GM21825 (cell line): ENCODE measurements around the gene MSANTD1.

Experiments used
- ATAC-seq: cut with Tn5 transposase; IDR thresholded peaks from one replicate; pipeline ENCODE4 v1.9.1; 2021; ENCODE audit warnings: mild to moderate bottlenecking, moderate library complexity; ENCODE audit not compliant: unreplicated experiment

The MSANTD1 gene

GRCh38 chr4:3286335-3287175, 37.6 kb downstream of the MSANTD1 start:
- ATAC-seq: no peak

DNA sequence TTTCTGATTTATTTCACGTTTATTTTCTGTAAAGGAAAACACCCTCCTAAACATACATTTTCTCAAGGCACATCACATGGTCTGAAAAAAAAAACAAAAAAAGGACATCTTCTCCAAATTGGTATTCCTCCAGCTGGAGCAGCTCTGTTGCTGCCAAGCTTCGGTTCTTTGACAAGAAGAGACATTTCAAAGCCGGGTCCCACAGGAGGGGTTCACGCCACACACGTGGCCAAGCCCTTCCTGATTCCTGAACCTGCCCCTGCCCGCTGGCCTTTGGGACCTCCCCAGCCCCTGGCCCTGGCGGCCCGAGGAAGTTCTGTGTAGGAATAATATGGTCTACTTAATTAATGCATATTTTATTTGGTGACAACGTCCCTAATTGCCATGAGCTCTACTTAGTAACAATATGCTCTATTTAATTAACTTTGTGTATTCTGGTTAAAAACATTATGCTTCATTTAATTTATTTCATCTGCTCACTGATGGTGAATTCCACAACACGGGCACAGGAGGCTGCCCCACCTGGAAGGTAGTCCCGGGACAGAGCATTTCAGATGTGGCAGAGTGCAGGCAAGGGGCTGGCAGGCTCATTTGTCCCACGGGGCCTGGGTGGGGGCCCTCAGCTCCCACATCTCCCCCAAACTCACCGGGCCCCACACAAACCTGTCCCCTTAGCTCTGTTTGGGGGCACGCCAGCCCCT, 38.5 kb downstream of the MSANTD1 start:
- no peak for ATAC-seq

DNA sequence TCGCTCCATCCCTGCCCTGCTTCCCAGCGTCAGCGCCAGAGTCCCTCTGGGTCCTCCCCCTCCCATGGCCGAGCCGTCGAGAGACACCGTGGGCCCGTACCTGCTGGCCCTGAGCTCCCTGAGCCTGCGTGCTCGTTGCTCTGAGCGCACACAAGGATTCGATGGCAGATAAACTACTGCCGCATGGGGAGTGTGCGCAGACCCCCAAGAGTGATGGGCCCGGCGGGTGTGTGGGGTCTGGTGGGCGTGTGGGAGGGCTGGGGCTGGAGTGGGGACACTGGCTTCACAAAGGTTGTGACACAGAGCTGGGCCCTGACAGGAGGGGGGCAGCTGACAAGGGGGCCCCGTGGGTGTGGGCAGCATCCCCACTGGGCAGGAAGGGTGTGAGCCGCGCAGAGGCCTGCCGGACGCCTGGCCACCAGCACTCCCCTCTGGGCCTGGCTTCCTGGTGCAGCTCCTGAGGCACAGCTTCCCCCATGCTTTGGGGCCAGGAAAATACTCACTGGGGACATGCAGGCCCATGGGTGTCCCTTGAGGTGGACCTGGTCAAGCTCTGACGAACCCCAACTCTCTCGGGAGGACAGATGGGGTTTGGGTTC, 39.1 kb downstream of the MSANTD1 start:
- no peak for ATAC-seq

DNA sequence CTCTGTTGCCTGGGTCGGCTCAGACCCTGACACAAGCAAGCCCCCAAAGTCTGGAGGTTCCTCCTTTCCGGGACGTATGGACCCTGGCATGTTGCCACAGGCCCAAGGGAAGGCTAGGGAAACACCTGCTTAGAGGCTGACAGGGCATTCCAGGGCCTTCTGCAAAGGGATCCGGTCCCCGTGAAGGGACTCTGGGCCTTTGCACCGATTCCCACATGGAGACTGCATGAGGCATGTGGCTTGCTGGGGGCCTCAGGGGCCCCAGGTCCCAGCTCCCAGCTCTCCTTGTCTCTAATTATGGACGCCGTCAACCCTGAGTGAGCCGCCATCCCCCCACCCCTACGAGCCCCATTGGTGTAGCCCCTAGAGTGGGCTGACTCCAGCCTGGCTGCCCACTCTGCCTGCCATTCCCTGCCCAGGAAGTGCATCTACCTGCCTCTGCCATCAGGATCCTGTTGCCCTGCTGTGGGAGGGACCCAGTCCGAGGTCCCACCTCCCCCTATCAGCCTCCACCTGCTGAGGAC, 39.7 kb downstream of the MSANTD1 start:
- no peak for ATAC-seq

GRCh38 chr4:3290476-3290875, 41.5 kb downstream of the MSANTD1 start:
- ATAC-seq: no peak

- no peak for ATAC-seq
Observed at GRCh38 chr4:3290889-3291321, 41.9 kb downstream of the MSANTD1 start.

DNA sequence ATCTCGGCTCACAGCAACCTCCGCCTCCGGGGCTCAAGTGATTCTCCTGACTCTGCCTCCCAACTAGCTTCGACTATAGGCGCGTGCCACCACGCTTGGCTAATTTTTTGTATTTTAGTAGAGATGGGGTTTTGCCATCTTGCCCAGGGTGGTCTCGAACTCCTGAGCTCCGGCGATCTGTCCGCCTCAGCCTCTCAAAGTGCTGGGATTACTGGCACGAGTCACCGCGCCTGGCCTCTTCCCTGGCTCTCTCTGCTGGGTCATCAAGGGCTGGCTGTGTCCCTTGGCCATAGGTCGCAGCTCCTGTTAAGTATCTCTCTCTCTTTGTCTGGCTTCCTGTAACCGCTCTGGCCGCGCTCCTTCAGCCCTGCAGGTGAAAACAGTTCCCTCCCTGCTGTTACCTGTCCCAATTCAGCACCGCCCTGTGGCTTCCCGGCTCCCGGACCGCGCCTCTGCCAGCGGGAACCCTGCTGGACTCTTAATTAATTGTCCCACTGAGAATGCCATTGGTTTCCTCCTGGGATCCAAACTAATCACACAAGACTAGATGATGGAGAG, 42.5 kb downstream of the MSANTD1 start:
- ATAC-seq: no peak

DNA sequence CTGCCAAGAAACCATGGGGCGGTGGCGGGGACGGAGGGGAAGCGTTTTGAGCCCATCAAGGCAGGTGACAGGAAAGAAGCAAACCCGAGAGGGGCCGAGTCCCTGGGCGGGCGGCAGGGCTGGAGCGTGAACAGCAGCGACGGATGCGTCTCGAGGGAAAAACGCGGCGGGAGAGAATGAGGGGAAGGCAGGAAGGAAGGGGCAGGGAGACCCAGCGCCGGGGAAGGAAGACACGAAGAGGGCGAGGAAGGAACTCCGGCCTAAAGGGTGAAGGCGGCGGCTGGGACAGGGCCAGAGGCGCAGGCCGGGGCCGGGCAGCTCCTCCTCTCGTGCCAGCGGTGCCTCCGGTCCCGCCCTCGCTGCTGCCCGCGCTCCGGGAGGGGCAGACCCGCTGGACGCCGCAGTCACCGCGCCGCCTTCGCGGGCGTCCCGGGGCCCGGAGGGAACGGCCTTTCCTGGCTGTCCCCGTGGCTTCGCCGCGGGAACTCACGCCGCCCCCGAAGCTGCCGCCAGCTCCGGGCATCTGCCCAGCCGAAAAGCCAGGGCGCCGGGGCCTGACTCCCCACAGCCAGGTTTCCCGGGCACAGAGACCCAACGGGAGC, 43.1 kb downstream of the MSANTD1 start:
- peak; percentile 16 for ATAC-seq

- peak; percentile 79 for ATAC-seq
Observed at GRCh38 chr4:3292571-3293400, 43.8 kb downstream of the MSANTD1 start, which contains the start of gene RGS12. Gene RGS12, plus strand, starts transcription at chr4:3293021. Its CDS starts 23,150 bp downstream, at chr4:3316171.

GRCh38 chr4:3293401-3294391, 44.7 kb downstream of the MSANTD1 start:
- ATAC-seq: no peak

GRCh38 chr4:3294401-3295241, 45.7 kb downstream of the MSANTD1 start:
- no peak for ATAC-seq

GRCh38 chr4:3295837-3296624, 47.1 kb downstream of the MSANTD1 start:
- no peak for ATAC-seq

DNA sequence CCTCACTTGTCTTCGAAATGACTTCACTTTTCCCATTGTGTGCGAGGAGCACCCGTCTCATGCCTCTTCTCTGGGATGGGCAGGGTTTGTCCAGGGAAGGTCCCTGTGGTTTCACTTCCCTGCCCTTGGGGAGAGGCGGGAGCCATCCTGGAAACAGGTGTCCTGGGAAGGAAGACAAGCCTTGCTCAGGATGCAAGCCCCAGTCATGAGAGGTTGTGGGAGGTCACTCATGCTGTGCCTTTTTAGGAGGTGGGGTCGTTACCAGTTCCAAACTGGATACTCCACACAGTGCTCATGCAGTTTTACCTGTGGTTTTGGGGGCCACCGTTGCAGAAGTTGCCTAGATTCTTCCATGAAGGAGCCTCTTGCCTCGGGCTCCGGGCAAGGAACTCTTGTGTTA, 47.7 kb downstream of the MSANTD1 start:
- ATAC-seq: no peak

GRCh38 chr4:3297066-3297859, 48.3 kb downstream of the MSANTD1 start:
- ATAC-seq: no peak

DNA sequence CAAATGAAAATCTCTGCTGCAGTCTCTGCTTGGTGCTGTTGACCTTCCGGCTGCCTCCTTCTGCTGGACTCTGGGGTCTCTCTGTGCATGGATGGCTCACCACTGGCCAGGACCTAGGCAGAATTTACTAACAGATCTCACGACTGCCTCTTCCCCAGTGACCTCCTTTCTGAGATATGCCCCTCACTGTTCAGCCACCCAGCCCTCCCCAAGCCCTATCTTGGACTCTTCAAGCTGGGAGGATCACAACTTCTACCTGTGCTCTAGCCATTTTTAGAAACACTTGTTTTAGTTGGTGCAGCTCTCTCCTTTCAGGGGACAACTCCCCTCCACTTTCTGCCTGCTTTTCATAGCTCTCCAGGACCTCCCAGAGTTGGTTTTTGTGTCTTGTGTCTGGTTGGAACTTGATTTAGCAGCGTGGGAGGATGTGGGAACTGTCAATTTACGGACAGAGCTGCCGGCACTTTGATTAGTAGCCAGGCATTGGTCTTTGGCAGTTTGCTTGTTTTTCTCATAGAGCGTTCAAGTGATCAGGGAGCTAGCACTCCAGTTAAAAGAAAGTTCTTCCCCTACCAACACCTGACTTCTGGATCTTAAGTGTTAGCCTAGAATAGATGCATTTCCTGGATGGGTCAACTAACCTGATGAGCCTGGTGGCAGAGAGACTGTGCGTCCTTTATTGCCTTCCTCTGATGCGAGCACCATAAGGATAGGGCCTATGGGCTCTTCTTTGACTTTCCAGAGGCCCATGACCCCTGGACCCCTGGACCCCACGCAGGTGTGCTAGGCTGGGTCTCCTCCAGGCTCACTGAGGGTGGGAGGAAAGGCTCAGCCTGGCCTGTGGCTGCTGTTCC, 50.4 kb downstream of the MSANTD1 start:
- no peak for ATAC-seq
